ENCODE data around the gene VPS13C. TPM values are rescaled to one million over a fixed set of nuclear protein-coding genes. Genes with fewer than 3 reads are reported as not detected.

VPS13C gene
- polyA plus RNA-seq, 3 donors, result 12.0 to 32.2 (median 18.4) TPM

- Histone ChIP-seq H3K79me2 (ENCODE audit: insufficient read depth, low read length) (no peaks in the 10 kb centered on the region), H3K4me1 (ENCODE audit: control insufficient read depth in 1 of 2, insufficient read depth in 2 of 2, low read length in 2 of 2) (no peaks in the 10 kb centered on the region), H3K9ac (ENCODE audit: insufficient read depth, low read length, poor library complexity, severe bottlenecking) (no peak overlapping the region), H3K36me3 (replicated peaks in 1 of 2; ENCODE audit: control insufficient read depth in 1 of 2, insufficient read depth in 2 of 2, low read length in 2 of 2) (peaks cover 78 to 96% of the 10 kb centered on the region in 2 donors), H3K4me2 (replicated peaks; ENCODE audit: extremely low read depth, low read length, poor library complexity, severe bottlenecking) (no peak overlapping the region), H2AFZ (ENCODE audit: insufficient read depth, low read depth, low read length, poor library complexity, severe bottlenecking) (no peak overlapping the region), H3K4me3 (replicated peaks in 1 of 3; ENCODE audit: low read depth in 2 of 3, low read length in 3 of 3) (no peak overlapping the region), H3K27me3 (ENCODE audit: control insufficient read depth in 2 of 2, insufficient read depth in 2 of 2, low read length in 2 of 2) (no peaks in the 10 kb centered on the region), H3K9me3 (replicated peaks in 1 of 2; ENCODE audit: control insufficient read depth in 1 of 2, insufficient read depth in 1 of 2, low read length in 2 of 2) (no peaks in the 10 kb centered on the region), H3K27ac (ENCODE audit: low read depth in 1 of 2, low read length in 2 of 2) (no peak overlapping the region), H4K20me1 (ENCODE audit: insufficient read depth, low read length) (no peaks in the 10 kb centered on the region)
- no peak for DNase-seq
- Mint-ChIP-seq H3K27ac (no peak overlapping the region), H3K27me3 (ENCODE audit: low read depth in 3 of 3) (no peaks in the 10 kb centered on the region), H3K4me3 (no peak overlapping the region), H3K9me3 (peaks cover 0 to 4% (median 1%) of the 10 kb centered on the region in 7 donors), H3K36me3 (peaks cover 80 to 84% of the 10 kb centered on the region in 2 donors), H3K4me1 (no peaks in the 10 kb centered on the region)
- 100% methylated on average over 1 of the region's 2 CpGs for whole genome bisulfite sequencing (ENCODE audit: insufficient coverage)
- intact Hi-C loops (cut with micrococcal nuclease), result no loop called here
- TF ChIP-seq CTCF (IDR thresholded peaks at IDR 0.05), result no peak
Measured at GRCh38 chr15:61943992-61944391, 116.3 kb downstream of the VPS13C start.

GRCh38 chr15:61938249-61938648, 122.0 kb downstream of the VPS13C start:
- Histone ChIP-seq H3K4me2 (replicated peaks; ENCODE audit: extremely low read depth, low read length, poor library complexity, severe bottlenecking) (no peak overlapping the region), H3K9ac (ENCODE audit: insufficient read depth, low read length, poor library complexity, severe bottlenecking) (no peak overlapping the region), H3K4me3 (replicated peaks in 1 of 3; ENCODE audit: low read depth in 2 of 3, low read length in 3 of 3) (no peak overlapping the region), H3K27ac (ENCODE audit: low read depth in 1 of 2, low read length in 2 of 2) (no peak overlapping the region), H4K20me1 (ENCODE audit: insufficient read depth, low read length) (peaks cover 14% of the 10 kb centered on the region), H3K27me3 (ENCODE audit: control insufficient read depth in 2 of 2, insufficient read depth in 2 of 2, low read length in 2 of 2) (no peaks in the 10 kb centered on the region), H2AFZ (ENCODE audit: insufficient read depth, low read depth, low read length, poor library complexity, severe bottlenecking) (no peak overlapping the region), H3K9me3 (replicated peaks in 1 of 2; ENCODE audit: control insufficient read depth in 1 of 2, insufficient read depth in 1 of 2, low read length in 2 of 2) (no peaks in the 10 kb centered on the region), H3K4me1 (ENCODE audit: control insufficient read depth in 1 of 2, insufficient read depth in 2 of 2, low read length in 2 of 2) (no peaks in the 10 kb centered on the region), H3K79me2 (ENCODE audit: insufficient read depth, low read length) (no peaks in the 10 kb centered on the region), H3K36me3 (replicated peaks in 1 of 2; ENCODE audit: control insufficient read depth in 1 of 2, insufficient read depth in 2 of 2, low read length in 2 of 2) (peaks cover 74 to 86% of the 10 kb centered on the region in 2 donors)
- intact Hi-C loops (cut with micrococcal nuclease), result no loop called here
- H3K27ac Mint-ChIP-seq, result no peak overlapping the region
- H3K4me3 Mint-ChIP-seq, result no peak overlapping the region
- H3K36me3 Mint-ChIP-seq, result peaks cover 56 to 62% of the 10 kb centered on the region in 2 donors
- no peaks in the 10 kb centered on the region for H3K27me3 Mint-ChIP-seq (ENCODE audit: low read depth in 3 of 3)
- no peaks in the 10 kb centered on the region for H3K4me1 Mint-ChIP-seq
- no peaks in the 10 kb centered on the region for H3K9me3 Mint-ChIP-seq
- no CpG with 5 or more reads among the region's 1 CpG for WGBS (ENCODE audit: insufficient coverage)
- no peak for DNase-seq
- TF ChIP-seq CTCF (IDR thresholded peaks at IDR 0.05), result no peak

Measured in CD14-positive monocyte (primary cell).